Mucosa of rectum (tissue), 2 donors: ENCODE measurements around the gene CAMK1D.

Experiments
- H3K27ac ChIP-seq, 2 donors: one replicate each; pipeline ENCODE4 v1.7.0; 2013; ENCODE audit warnings: inconsistent platforms in 2 of 2, low read depth in 2 of 2, low read length in 2 of 2
- H3K27me3 ChIP-seq, 2 donors: one replicate each; pipeline ENCODE4 v1.7.0; 2013; ENCODE audit warnings: low read length in 2 of 2; ENCODE audit not compliant: control insufficient read depth in 2 of 2, insufficient read depth in 2 of 2
- H3K36me3 ChIP-seq, 2 donors: one replicate each; pipeline ENCODE4 v1.7.0; 2013; ENCODE audit warnings: low read length in 2 of 2; ENCODE audit not compliant: control insufficient read depth in 2 of 2, insufficient read depth in 2 of 2
- H3K4me1 ChIP-seq, 2 donors: one replicate each; pipeline ENCODE4 v1.7.0; 2013; ENCODE audit warnings: low read length in 2 of 2, mild to moderate bottlenecking in 1 of 2; ENCODE audit not compliant: control insufficient read depth in 2 of 2, insufficient read depth in 2 of 2
- H3K4me3 ChIP-seq, 2 donors: one replicate each; pipeline ENCODE4 v1.7.0; 2013; ENCODE audit warnings: low read length in 2 of 2
- H3K9ac ChIP-seq, 2 donors: one replicate each; pipeline ENCODE4 v1.7.0; 2013; ENCODE audit warnings: low read length in 2 of 2, low read depth in 1 of 2, mild to moderate bottlenecking in 1 of 2
- H3K9me3 ChIP-seq, 2 donors: one replicate each; pipeline ENCODE4 v1.7.0; 2013; ENCODE audit warnings: low read length in 2 of 2; ENCODE audit not compliant: control insufficient read depth in 2 of 2
- donor health status: healthy.
- donor health status: Normal muscosa, but diverticular disease.

CAMK1D gene

GRCh38 chr10:12521423-12521822 lies 172.1 kb downstream of the CAMK1D start:
- H3K27me3 ChIP-seq = no peaks in the 10 kb centered on the region
- H3K4me1 ChIP-seq = no peaks in the 10 kb centered on the region
- no peak overlapping the region for H3K4me3 ChIP-seq
- H3K9ac ChIP-seq = no peak overlapping the region
- no peaks in the 10 kb centered on the region for H3K36me3 ChIP-seq
- H3K9me3 ChIP-seq = no peaks in the 10 kb centered on the region
- no peak overlapping the region for H3K27ac ChIP-seq

GRCh38 chr10:12526311-12526710 lies 177.0 kb downstream of the CAMK1D start:
- Histone ChIP-seq H3K36me3 (no peaks in the 10 kb centered on the region), H3K27me3 (no peaks in the 10 kb centered on the region), H3K27ac (no peak overlapping the region), H3K9ac (no peak overlapping the region), H3K4me3 (no peak overlapping the region), H3K4me1 (no peaks in the 10 kb centered on the region), H3K9me3 (no peaks in the 10 kb centered on the region)

- H3K4me1 ChIP-seq = no peaks in the 10 kb centered on the region
- no peak overlapping the region for H3K9ac ChIP-seq
- no peak overlapping the region for H3K27ac ChIP-seq
- H3K36me3 ChIP-seq = no peaks in the 10 kb centered on the region
- no peak overlapping the region for H3K4me3 ChIP-seq
- no peaks in the 10 kb centered on the region for H3K9me3 ChIP-seq
- no peaks in the 10 kb centered on the region for H3K27me3 ChIP-seq
Observed at GRCh38 chr10:12529976-12530375, 180.6 kb downstream of the CAMK1D start.

- no peaks in the 10 kb centered on the region for H3K27me3 ChIP-seq
- no peak overlapping the region for H3K4me3 ChIP-seq
- H3K4me1 ChIP-seq = no peaks in the 10 kb centered on the region
- H3K9ac ChIP-seq = no peak overlapping the region
- no peaks in the 10 kb centered on the region for H3K9me3 ChIP-seq
- H3K36me3 ChIP-seq = no peaks in the 10 kb centered on the region
- H3K27ac ChIP-seq = no peak overlapping the region
Observed at GRCh38 chr10:12531305-12532220, 182.2 kb downstream of the CAMK1D start.

GRCh38 chr10:12533151-12533550 lies 183.8 kb downstream of the CAMK1D start:
- Histone ChIP-seq H3K36me3 (no peaks in the 10 kb centered on the region), H3K27ac (no peak overlapping the region), H3K9me3 (no peaks in the 10 kb centered on the region), H3K4me1 (no peaks in the 10 kb centered on the region), H3K27me3 (no peaks in the 10 kb centered on the region), H3K9ac (no peak overlapping the region), H3K4me3 (no peak overlapping the region)

GRCh38 chr10:12533723-12534122 lies 184.4 kb downstream of the CAMK1D start:
- no peak overlapping the region for H3K27ac ChIP-seq
- H3K36me3 ChIP-seq = no peaks in the 10 kb centered on the region
- no peak overlapping the region for H3K4me3 ChIP-seq
- H3K9me3 ChIP-seq = no peaks in the 10 kb centered on the region
- no peaks in the 10 kb centered on the region for H3K4me1 ChIP-seq
- no peaks in the 10 kb centered on the region for H3K27me3 ChIP-seq
- H3K9ac ChIP-seq = no peak overlapping the region

- H3K4me1 ChIP-seq = no peaks in the 10 kb centered on the region
- no peaks in the 10 kb centered on the region for H3K27me3 ChIP-seq
- no peak overlapping the region for H3K4me3 ChIP-seq
- no peak overlapping the region for H3K9ac ChIP-seq
- no peaks in the 10 kb centered on the region for H3K36me3 ChIP-seq
- no peak overlapping the region for H3K27ac ChIP-seq
- no peaks in the 10 kb centered on the region for H3K9me3 ChIP-seq
Observed at GRCh38 chr10:12534824-12535223, 185.5 kb downstream of the CAMK1D start.

- Histone ChIP-seq H3K27me3 (no peaks in the 10 kb centered on the region), H3K4me3 (no peak overlapping the region), H3K27ac (no peak overlapping the region), H3K36me3 (no peaks in the 10 kb centered on the region), H3K9me3 (no peaks in the 10 kb centered on the region), H3K9ac (no peak overlapping the region), H3K4me1 (no peaks in the 10 kb centered on the region)
Observed at GRCh38 chr10:12535656-12536055, 186.3 kb downstream of the CAMK1D start.

- Histone ChIP-seq H3K27me3 (no peaks in the 10 kb centered on the region), H3K4me3 (no peak overlapping the region), H3K9ac (no peak overlapping the region), H3K36me3 (no peaks in the 10 kb centered on the region), H3K9me3 (no peaks in the 10 kb centered on the region), H3K4me1 (no peaks in the 10 kb centered on the region), H3K27ac (no peak overlapping the region)
Observed at GRCh38 chr10:12538491-12538995, 189.2 kb downstream of the CAMK1D start.

- no peaks in the 10 kb centered on the region for H3K9me3 ChIP-seq
- no peak overlapping the region for H3K9ac ChIP-seq
- no peaks in the 10 kb centered on the region for H3K4me1 ChIP-seq
- H3K27me3 ChIP-seq = no peaks in the 10 kb centered on the region
- H3K4me3 ChIP-seq = no peak overlapping the region
- no peaks in the 10 kb centered on the region for H3K36me3 ChIP-seq
- H3K27ac ChIP-seq = no peak overlapping the region
Observed at GRCh38 chr10:12539350-12540164, 190.2 kb downstream of the CAMK1D start.
